Activated CD8-positive, alpha-beta T cell treated with anti-CD3 and anti-CD28 coated beads for 36 hours (primary cell): ENCODE data around the gene WDHD1. TPM values are rescaled to one million over a fixed set of nuclear protein-coding genes. Genes with fewer than 3 reads are reported as not detected.
"Not testable (repeated sequence)": the region's sequence is repeated elsewhere in the genome, so short reads cannot be mapped to it uniquely, and the experiment has no call there.

ENCODE experiments used
- ATAC-seq: fragments of 200-7000 bp; cut with Tn5 transposase; one replicate; pipeline ENCODE4 v1.10.0; 2021; ENCODE audit warnings: mild to moderate bottlenecking, moderate library complexity
- CTCF ChIA-PET: fragments of 350-600 bp; sonication (Branson Sonifier 250); formaldehyde crosslinking; loops from one replicate; lab custom pipeline; 2021; ENCODE audit warnings: antibody characterized with exemption; lab: Charles Lee
- POLR2A ChIA-PET: fragments of 350-600 bp; sonication (Branson Sonifier 250); formaldehyde crosslinking; loops from one replicate; lab custom pipeline; 2021; ENCODE audit warnings: antibody characterized with exemption; lab: Charles Lee
- DNase-seq: peaks from one replicate; pipeline ENCODE4 v3.0.0-alpha.2; 2020
- H3K27ac Mint-ChIP-seq: one replicate; pipeline ENCODE4 v1.8.0; 2021; ENCODE audit warnings: mild to moderate bottlenecking, mixed read lengths
- H3K27me3 Mint-ChIP-seq: one replicate; pipeline ENCODE4 v1.8.0; 2021; ENCODE audit warnings: mixed read lengths
- H3K36me3 Mint-ChIP-seq: one replicate; pipeline ENCODE4 v1.8.0; 2021; ENCODE audit warnings: low read depth, mixed read lengths
- H3K4me1 Mint-ChIP-seq: one replicate; pipeline ENCODE4 v1.8.0; 2021; ENCODE audit warnings: low read depth, mixed read lengths
- H3K4me3 Mint-ChIP-seq: one replicate; pipeline ENCODE4 v1.8.0; 2021; ENCODE audit warnings: mild to moderate bottlenecking, moderate library complexity, mixed read lengths
- H3K9me3 Mint-ChIP-seq: one replicate; pipeline ENCODE4 v1.8.0; 2021; ENCODE audit warnings: mixed read lengths
- intact Hi-C: fragments of 100-400 bp; cut with micrococcal nuclease; formaldehyde crosslinking; loops from one replicate; pipeline ENCODE4 v1.10.0; 2022
- total RNA-seq, 2 experiments: library from RNA; stranded (reverse); gene quantifications; one replicate each; pipeline ENCODE4 v1.2.3, GENCODE V29; 2021
- TF ChIP-seq, protein P1 (sequence below): fragments of 200-600 bp; IDR thresholded peaks from one replicate; pipeline ENCODE4 v1.8.0; 2022; ENCODE audit warnings: antibody characterized with exemption, mild to moderate bottlenecking

WDHD1 gene
- total RNA-seq, 2 experiments from 2014 or later = 59.8 to 68.4 TPM

DNA sequence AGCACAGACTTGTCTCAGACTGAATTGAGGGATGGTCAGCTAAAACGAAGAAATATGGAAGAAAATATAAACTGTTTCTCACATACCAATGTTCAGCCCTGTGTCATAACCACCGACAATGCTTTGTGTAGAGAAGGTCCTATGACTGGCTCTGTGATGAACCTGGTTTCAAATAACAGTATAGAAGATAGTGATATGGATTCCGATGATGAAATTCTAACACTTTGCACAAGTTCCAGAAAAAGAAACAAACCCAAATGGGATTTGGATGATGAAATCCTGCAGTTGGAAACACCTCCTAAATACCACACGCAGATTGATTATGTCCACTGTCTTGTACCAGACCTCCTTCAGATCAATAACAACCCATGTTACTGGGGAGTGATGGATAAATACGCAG lies 16.6 kb upstream of the WDHD1 start:
- intact Hi-C loops = no loop called here
- no peak overlapping the region for H3K4me3 Mint-ChIP-seq
- ChIA-PET POLR2A (interaction anchor here (1.0 to 1.2 kb wide), 2 partner anchors 17 to 25 kb away, joined by 3 to 7 read pairs; partner anchors contain the start of genes SOCS4 and WDHD1), CTCF (interaction anchor here (2.4 kb wide), 1 partner anchor 8 kb away, joined by 20 read pairs; the partner anchor contains the start of gene MAPK1IP1L)
- H3K4me1 Mint-ChIP-seq = peaks cover 10% of the 10 kb centered on the region
- no peaks in the 10 kb centered on the region for H3K27me3 Mint-ChIP-seq
- H3K27ac Mint-ChIP-seq = no peak overlapping the region
- H3K9me3 Mint-ChIP-seq = no peaks in the 10 kb centered on the region
- TF ChIP-seq, protein P1, sequence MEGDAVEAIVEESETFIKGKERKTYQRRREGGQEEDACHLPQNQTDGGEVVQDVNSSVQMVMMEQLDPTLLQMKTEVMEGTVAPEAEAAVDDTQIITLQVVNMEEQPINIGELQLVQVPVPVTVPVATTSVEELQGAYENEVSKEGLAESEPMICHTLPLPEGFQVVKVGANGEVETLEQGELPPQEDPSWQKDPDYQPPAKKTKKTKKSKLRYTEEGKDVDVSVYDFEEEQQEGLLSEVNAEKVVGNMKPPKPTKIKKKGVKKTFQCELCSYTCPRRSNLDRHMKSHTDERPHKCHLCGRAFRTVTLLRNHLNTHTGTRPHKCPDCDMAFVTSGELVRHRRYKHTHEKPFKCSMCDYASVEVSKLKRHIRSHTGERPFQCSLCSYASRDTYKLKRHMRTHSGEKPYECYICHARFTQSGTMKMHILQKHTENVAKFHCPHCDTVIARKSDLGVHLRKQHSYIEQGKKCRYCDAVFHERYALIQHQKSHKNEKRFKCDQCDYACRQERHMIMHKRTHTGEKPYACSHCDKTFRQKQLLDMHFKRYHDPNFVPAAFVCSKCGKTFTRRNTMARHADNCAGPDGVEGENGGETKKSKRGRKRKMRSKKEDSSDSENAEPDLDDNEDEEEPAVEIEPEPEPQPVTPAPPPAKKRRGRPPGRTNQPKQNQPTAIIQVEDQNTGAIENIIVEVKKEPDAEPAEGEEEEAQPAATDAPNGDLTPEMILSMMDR = no peak
- peaks cover 21% of the 10 kb centered on the region for H3K36me3 Mint-ChIP-seq
- DNase-seq (no peak), ATAC-seq (no peak)

DNA sequence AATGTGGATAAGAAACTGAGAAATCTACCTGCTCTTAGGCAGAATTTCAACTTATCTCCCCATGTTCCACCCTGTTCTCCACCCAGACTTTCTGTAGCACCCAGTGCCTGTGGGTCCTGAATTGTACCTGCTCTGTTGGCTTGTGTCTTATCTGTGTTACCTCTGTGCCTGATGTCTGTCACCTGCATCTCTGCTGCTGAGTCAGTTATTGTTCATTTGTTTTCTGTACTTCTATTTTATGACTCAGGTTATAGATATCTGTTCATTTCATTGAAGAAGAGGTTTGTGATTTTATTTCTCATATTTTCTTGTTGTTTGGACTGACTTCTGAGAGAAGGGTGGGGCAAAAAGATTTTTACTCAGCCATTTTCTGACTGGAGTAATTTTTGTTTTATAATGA lies 11.8 kb upstream of the WDHD1 start:
- peaks cover 40% of the 10 kb centered on the region for H3K36me3 Mint-ChIP-seq
- no peak overlapping the region for H3K4me3 Mint-ChIP-seq
- no peaks in the 10 kb centered on the region for H3K27me3 Mint-ChIP-seq
- POLR2A ChIA-PET = interaction anchor here (0.9 to 2.3 kb wide), 3 partner anchors 9 to 13 kb away, joined by 3 to 7 read pairs (median 3); partner anchors contain the start of gene MAPK1IP1L
- H3K4me1 Mint-ChIP-seq = no peaks in the 10 kb centered on the region
- H3K9me3 Mint-ChIP-seq = no peaks in the 10 kb centered on the region
- CTCF ChIA-PET = interaction anchor here (1.5 kb wide), 1 partner anchor 13 kb away, joined by 6 read pairs; the partner anchor contains the start of gene MAPK1IP1L
- intact Hi-C loops = no loop called here
- DNase-seq (no peak), ATAC-seq (no peak)
- no peak overlapping the region for H3K27ac Mint-ChIP-seq
- TF ChIP-seq, protein P1 = no peak

DNA sequence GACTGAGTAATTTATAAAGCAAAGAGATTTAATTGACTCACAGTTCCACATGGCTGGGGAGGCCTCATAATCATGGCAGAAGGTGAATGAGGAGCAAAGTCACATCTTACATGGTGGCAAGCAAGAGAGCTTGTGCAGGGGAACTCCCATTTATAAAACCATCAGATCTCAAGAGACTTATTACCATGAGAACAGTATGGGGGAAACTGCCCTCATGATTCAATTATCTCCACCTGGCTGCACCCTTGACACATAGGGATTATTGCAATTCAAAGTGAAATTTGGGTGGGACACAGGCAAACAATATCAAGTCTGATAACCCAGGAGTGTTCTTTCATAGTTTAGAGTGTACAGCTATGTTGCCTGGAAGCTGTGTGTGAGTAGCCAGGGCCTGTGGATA lies 11.1 kb upstream of the WDHD1 start:
- H3K4me1 Mint-ChIP-seq, intact Hi-C loops, ATAC-seq, H3K9me3 Mint-ChIP-seq, DNase-seq, H3K4me3 Mint-ChIP-seq, H3K27ac Mint-ChIP-seq, H3K27me3 Mint-ChIP-seq: not testable (repeated sequence)
- ChIA-PET POLR2A (interaction anchor here (0.9 to 2.3 kb wide), 4 partner anchors 10 to 14 kb away, joined by 3 to 7 read pairs (median 4); partner anchors contain the start of gene WDHD1), CTCF (interaction anchor here (1.5 kb wide), 1 partner anchor 13 kb away, joined by 6 read pairs; the partner anchor contains the start of gene MAPK1IP1L)
- peaks cover 33% of the 10 kb centered on the region for H3K36me3 Mint-ChIP-seq

DNA sequence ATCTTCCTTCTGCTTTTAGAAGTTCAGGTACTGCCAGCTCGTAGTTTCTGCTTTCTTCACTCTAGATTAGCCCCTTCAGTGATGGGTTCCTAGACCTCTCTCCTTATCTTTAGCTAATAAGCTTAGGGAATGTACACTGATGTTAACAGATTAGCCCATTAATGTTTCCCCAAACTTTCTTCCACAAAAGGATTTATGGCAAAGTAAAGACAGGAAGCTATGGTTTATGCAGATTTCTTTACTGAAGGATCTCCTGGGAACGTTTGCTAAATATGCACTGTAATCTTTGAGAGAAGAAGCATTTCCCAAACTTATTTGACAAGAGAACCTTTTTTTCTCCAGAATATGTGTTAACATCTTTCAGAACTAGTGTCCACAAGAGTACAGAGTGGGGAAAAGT lies 4.3 kb upstream of the WDHD1 start:
- intact Hi-C loops = no loop called here
- ChIA-PET POLR2A (interaction anchor here (6.1 kb wide), 1 partner anchor 21 kb away, joined by 61 read pairs; the partner anchor contains the start of gene MAPK1IP1L), CTCF (interaction anchor here (1.1 to 7.0 kb wide), 3 partner anchors 14 to 21 kb away, joined by 3 to 50 read pairs (median 6); partner anchors contain the start of gene MAPK1IP1L)
- Mint-ChIP-seq H3K9me3 (no peaks in the 10 kb centered on the region), H3K27me3 (no peaks in the 10 kb centered on the region), H3K4me3 (no peak overlapping the region), H3K27ac (peak overlapping the region; percentile 58), H3K4me1 (peaks cover 35% of the 10 kb centered on the region), H3K36me3 (peaks cover 28% of the 10 kb centered on the region)
- TF ChIP-seq, protein P1 = no peak
- no peak for ATAC-seq
- DNase-seq = no peak

DNA sequence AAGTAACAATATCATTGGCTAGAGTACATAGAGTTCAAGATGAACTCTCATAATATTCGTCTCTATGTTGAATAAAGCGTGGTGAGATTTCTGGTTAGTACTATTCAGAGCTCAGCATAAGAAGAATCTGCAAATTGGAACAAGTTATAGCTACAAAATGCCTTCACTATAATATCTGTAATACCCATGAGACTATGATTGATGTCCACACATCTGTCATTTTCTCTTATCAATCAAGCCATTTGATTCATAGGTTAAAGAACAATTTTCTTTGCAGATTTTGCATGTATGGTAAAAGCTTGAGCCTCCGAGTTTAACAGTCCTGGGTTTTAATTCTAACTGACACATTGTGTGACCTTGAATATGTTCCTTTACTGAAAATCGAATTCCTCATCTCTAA lies 1.6 kb upstream of the WDHD1 start:
- TF ChIP-seq, protein P1 = no peak
- Mint-ChIP-seq H3K36me3 (peaks cover 33% of the 10 kb centered on the region), H3K27me3 (no peaks in the 10 kb centered on the region), H3K9me3 (no peaks in the 10 kb centered on the region), H3K4me3 (peak overlapping the region; percentile 98), H3K4me1 (peaks cover 45% of the 10 kb centered on the region), H3K27ac (peak overlapping the region; percentile 97)
- no peak for DNase-seq
- intact Hi-C loops = no loop called here
- POLR2A ChIA-PET = interaction anchor here (0.6 to 6.1 kb wide), 4 partner anchors 19 to 126 kb away, joined by 3 to 61 read pairs (median 4); partner anchors contain the start of genes GCH1 and MAPK1IP1L
- CTCF ChIA-PET = interaction anchor here (0.7 to 7.0 kb wide), 3 partner anchors 17 to 132 kb away, joined by 3 to 50 read pairs (median 4); partner anchors contain the start of gene MAPK1IP1L
- no peak for ATAC-seq
